ENCODE data around the gene ZFR. TPM values are rescaled to one million over a fixed set of nuclear protein-coding genes. Genes with fewer than 3 reads are reported as not detected.

Gene ZFR
- total and polyA plus RNA-seq, 4 donors = 17.5 to 44.5 (median 30.8) TPM

DNA sequence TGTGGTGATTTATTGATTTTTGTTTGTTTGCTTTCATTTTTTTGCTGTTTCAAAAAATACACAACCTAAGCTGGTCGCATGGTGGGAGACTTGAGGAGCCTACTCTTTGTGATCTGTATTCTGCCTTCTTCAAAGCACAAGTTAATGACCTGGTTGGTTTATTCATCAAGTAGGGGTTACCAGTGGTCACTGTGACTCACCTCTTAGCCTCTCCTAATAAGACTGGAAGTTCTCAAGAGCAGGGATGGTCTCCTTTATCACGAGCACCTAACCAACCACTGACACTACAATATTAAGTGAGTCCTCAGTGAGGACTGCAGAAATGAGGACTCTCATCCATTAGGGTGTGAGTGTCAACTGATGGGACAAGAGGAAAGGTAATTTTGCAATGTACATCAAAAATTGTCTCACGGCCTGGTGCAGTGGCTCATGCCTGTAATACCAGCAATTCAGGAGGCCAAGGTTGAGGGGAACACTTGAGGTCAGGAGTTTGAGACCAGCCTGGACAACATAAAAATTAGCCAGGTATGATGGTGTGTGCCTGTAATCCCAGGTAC lies 118.2 kb downstream of the ZFR start:
- H3K9me3 ChIP-seq (ENCODE audit: control insufficient read depth in 4 of 4, low read length in 3 of 4) = no peaks in the 10 kb centered on the region
- WGBS = 76% methylated on average over 3 of the region's 3 CpGs
- no peak overlapping the region for H3K9ac ChIP-seq (ENCODE audit: low read depth in 1 of 2, low read length in 2 of 2)
- H3K27me3 ChIP-seq (ENCODE audit: control insufficient read depth in 4 of 4, insufficient read depth in 4 of 4, low read length in 3 of 4) = no peaks in the 10 kb centered on the region
- no peaks in the 10 kb centered on the region for H3K36me3 ChIP-seq (ENCODE audit: control insufficient read depth in 4 of 4, insufficient read depth in 3 of 4, low read depth in 1 of 4, low read length in 3 of 4)
- no peak for DNase-seq (ENCODE audit: low spot score)
- no peak for TF ChIP-seq FOXA2 (IDR thresholded peaks at IDR 0.05)
- no peak for TF ChIP-seq YY1 (IDR thresholded peaks at IDR 0.05)
- no peak for TF ChIP-seq EGR1 (IDR thresholded peaks at IDR 0.05; ENCODE audit: low read depth in 2 of 2)
- TF ChIP-seq GABPA (IDR thresholded peaks at IDR 0.05 in 1 of 2, conservative IDR thresholded peaks at IDR 0.05 in 1 of 2) = no peak
- no peak for TF ChIP-seq TAF1 (conservative IDR thresholded peaks at IDR 0.05)
- no peak for TF ChIP-seq RXRA (IDR thresholded peaks at IDR 0.05)
- TF ChIP-seq SP1 (IDR thresholded peaks at IDR 0.05) = no peak
- TF ChIP-seq, protein P1, sequence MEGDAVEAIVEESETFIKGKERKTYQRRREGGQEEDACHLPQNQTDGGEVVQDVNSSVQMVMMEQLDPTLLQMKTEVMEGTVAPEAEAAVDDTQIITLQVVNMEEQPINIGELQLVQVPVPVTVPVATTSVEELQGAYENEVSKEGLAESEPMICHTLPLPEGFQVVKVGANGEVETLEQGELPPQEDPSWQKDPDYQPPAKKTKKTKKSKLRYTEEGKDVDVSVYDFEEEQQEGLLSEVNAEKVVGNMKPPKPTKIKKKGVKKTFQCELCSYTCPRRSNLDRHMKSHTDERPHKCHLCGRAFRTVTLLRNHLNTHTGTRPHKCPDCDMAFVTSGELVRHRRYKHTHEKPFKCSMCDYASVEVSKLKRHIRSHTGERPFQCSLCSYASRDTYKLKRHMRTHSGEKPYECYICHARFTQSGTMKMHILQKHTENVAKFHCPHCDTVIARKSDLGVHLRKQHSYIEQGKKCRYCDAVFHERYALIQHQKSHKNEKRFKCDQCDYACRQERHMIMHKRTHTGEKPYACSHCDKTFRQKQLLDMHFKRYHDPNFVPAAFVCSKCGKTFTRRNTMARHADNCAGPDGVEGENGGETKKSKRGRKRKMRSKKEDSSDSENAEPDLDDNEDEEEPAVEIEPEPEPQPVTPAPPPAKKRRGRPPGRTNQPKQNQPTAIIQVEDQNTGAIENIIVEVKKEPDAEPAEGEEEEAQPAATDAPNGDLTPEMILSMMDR (IDR thresholded peaks at IDR 0.05; ENCODE audit: low read depth, low read length, missing input control) = no peak
- no peak for TF ChIP-seq HNF4G (IDR thresholded peaks at IDR 0.05)
- TF ChIP-seq, protein P2, sequence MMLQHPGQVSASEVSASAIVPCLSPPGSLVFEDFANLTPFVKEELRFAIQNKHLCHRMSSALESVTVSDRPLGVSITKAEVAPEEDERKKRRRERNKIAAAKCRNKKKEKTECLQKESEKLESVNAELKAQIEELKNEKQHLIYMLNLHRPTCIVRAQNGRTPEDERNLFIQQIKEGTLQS (IDR thresholded peaks at IDR 0.05) = no peak
- TF ChIP-seq HNF4A (conservative IDR thresholded peaks at IDR 0.05) = no peak
- TF ChIP-seq, protein P3, sequence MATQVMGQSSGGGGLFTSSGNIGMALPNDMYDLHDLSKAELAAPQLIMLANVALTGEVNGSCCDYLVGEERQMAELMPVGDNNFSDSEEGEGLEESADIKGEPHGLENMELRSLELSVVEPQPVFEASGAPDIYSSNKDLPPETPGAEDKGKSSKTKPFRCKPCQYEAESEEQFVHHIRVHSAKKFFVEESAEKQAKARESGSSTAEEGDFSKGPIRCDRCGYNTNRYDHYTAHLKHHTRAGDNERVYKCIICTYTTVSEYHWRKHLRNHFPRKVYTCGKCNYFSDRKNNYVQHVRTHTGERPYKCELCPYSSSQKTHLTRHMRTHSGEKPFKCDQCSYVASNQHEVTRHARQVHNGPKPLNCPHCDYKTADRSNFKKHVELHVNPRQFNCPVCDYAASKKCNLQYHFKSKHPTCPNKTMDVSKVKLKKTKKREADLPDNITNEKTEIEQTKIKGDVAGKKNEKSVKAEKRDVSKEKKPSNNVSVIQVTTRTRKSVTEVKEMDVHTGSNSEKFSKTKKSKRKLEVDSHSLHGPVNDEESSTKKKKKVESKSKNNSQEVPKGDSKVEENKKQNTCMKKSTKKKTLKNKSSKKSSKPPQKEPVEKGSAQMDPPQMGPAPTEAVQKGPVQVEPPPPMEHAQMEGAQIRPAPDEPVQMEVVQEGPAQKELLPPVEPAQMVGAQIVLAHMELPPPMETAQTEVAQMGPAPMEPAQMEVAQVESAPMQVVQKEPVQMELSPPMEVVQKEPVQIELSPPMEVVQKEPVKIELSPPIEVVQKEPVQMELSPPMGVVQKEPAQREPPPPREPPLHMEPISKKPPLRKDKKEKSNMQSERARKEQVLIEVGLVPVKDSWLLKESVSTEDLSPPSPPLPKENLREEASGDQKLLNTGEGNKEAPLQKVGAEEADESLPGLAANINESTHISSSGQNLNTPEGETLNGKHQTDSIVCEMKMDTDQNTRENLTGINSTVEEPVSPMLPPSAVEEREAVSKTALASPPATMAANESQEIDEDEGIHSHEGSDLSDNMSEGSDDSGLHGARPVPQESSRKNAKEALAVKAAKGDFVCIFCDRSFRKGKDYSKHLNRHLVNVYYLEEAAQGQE (IDR thresholded peaks at IDR 0.05) = no peak
- TF ChIP-seq, protein P4, sequence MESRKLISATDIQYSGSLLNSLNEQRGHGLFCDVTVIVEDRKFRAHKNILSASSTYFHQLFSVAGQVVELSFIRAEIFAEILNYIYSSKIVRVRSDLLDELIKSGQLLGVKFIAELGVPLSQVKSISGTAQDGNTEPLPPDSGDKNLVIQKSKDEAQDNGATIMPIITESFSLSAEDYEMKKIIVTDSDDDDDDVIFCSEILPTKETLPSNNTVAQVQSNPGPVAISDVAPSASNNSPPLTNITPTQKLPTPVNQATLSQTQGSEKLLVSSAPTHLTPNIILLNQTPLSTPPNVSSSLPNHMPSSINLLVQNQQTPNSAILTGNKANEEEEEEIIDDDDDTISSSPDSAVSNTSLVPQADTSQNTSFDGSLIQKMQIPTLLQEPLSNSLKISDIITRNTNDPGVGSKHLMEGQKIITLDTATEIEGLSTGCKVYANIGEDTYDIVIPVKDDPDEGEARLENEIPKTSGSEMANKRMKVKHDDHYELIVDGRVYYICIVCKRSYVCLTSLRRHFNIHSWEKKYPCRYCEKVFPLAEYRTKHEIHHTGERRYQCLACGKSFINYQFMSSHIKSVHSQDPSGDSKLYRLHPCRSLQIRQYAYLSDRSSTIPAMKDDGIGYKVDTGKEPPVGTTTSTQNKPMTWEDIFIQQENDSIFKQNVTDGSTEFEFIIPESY (IDR thresholded peaks at IDR 0.05) = no peak
- TF ChIP-seq NR2F2 (IDR thresholded peaks at IDR 0.05) = no peak
- TF ChIP-seq, protein P5, sequence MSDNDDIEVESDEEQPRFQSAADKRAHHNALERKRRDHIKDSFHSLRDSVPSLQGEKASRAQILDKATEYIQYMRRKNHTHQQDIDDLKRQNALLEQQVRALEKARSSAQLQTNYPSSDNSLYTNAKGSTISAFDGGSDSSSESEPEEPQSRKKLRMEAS (IDR thresholded peaks at IDR 0.05) = no peak
- no peak for TF ChIP-seq JUND (IDR thresholded peaks at IDR 0.05)
- no peak for TF ChIP-seq FOXA1 (IDR thresholded peaks at IDR 0.05)
- TF ChIP-seq RAD21 (IDR thresholded peaks at IDR 0.05) = no peak
- no peak overlapping the region for H3K27ac ChIP-seq (ENCODE audit: low read depth in 1 of 2, low read length in 2 of 2)
- H3K4me1 ChIP-seq (ENCODE audit: control insufficient read depth in 4 of 4, insufficient read depth in 4 of 4, low read length in 3 of 4) = peaks cover 2 to 22% (median 19%) of the 10 kb centered on the region in 4 donors
- H3K4me3 ChIP-seq (ENCODE audit: low read depth in 1 of 3, low read length in 3 of 3) = no peak overlapping the region
